GM12874 (cell line): ENCODE results near the gene SKOR1.
A peak's percentile ranks its signal among the peaks of the same experiment; 100 is the strongest.

Experiments used
- TF ChIP-seq, protein P1 (sequence below): IDR thresholded peaks from 2 replicates; pipeline ENCODE4 v1.5.1; 2011; ENCODE audit warnings: low read depth, mild to moderate bottlenecking, control low read depth, low read length, moderate library complexity; ENCODE audit not compliant: insufficient read depth

The SKOR1 gene

GRCh38 chr15:67831363-67831762, 6.1 kb downstream of the SKOR1 start:
- TF ChIP-seq, protein P1, sequence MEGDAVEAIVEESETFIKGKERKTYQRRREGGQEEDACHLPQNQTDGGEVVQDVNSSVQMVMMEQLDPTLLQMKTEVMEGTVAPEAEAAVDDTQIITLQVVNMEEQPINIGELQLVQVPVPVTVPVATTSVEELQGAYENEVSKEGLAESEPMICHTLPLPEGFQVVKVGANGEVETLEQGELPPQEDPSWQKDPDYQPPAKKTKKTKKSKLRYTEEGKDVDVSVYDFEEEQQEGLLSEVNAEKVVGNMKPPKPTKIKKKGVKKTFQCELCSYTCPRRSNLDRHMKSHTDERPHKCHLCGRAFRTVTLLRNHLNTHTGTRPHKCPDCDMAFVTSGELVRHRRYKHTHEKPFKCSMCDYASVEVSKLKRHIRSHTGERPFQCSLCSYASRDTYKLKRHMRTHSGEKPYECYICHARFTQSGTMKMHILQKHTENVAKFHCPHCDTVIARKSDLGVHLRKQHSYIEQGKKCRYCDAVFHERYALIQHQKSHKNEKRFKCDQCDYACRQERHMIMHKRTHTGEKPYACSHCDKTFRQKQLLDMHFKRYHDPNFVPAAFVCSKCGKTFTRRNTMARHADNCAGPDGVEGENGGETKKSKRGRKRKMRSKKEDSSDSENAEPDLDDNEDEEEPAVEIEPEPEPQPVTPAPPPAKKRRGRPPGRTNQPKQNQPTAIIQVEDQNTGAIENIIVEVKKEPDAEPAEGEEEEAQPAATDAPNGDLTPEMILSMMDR: no peak

DNA sequence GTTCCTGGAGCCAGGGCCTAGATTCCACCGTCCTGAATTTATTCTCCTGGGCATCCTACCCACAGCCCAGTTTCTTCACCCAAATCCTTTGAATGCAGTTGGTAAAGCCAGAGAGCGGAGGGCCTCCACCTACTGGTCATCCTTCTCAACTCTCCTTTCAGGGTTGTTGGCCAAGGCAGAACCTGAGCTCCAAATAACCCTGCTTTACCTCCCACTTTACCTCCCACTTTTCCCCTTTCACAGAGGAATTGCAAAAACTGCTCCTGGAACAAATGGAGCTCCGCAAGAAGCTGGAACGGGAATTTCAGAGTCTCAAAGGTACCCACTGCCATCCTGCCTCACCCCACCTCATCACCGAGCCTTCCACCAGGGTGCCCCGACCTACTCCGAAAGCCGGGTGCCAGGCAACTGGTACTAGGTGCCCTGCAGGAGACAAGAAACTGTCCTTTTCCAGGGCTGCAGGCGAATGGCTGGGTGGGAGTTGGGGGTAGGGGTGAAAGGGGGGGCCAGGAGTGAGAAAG, 6.8 kb downstream of the SKOR1 start:
- TF ChIP-seq, protein P1: peak; percentile 30; the same call in 1 of the 2 replicates

DNA sequence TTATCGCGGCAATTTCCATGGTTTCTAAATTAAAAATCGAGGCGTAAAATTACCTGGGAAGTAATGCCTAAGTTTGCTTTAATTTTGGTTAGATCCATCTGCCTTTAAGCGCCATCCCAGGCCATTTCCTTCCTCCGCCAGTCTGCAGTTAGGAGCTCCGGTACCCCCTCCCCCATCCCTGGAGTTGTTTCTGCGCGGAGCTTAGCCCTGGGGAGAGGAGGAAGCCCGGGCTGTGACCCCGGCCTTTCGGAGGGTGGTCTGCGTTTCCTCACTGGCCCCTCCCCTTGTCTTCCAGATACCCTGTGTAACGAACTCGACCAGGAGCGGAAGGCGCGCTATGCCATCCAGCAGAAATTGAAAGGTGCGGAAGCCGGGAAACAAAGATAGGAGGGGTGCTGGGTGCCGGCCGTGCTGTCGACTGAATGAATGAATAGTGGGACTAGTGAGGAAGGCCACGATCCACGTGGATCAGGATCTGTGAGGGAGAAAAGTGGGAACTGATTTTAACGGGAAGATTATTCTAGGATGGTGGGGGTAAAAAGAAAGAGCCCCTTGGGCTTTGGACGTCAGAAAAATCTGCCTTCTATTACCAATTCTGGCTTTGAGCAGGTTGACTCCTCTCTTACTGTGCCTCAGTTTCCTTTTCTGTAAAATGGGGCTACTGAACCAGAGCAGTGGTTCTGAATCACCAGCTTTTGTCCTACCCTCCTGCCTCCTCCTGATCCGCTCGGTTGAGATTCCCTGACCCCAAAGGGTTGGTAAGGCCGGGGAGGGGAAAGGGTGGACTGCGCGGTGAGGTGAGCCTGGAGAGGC, 7.8 kb downstream of the SKOR1 start:
- TF ChIP-seq, protein P1: no peak

GRCh38 chr15:67833710-67834511, 8.6 kb downstream of the SKOR1 start:
- TF ChIP-seq, protein P1: peak; percentile 75

- TF ChIP-seq, protein P1: no peak
Observed at GRCh38 chr15:67834581-67835296, 9.4 kb downstream of the SKOR1 start.

DNA sequence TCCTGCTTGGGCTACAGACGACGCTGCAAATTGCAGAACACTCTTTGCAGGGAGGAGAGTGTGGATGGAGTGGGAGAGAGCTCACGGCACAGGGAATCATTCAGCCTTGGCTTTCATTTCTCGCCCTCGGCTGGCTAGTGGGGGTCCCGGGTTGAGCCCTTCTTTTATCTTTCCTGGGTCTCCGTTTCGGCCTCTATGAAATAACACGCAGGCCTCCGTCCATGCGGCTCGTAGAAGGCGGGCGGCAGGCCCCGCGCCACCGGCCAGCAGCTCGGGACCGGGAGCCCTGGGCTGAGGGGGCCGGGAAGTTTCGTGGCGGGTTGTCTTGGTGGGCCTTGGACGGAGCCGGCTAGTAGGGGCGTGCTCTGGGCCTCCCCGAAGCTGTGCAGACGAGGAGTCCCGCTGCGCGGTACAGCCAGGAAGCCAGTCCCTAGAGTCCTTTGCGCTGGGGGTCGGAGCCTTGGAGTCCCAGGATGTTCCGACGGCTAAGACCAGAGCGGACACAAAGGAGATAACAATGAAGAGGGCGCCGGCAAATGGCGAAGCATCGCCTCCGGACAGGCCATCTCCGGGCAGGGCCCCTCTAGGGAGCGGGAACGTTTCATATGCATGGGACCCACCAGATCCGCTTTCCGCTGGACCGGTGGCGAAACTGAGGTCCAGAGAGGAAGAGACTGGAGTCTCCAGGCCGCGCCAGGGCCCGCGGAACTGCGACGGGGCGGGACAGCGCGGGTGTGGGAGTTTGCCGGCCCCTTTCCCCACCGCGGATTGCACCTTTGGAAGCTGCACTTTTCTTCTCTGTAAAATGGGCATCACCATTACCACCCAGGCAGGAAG, 10.2 kb downstream of the SKOR1 start:
- TF ChIP-seq, protein P1: no peak
